Stimulated activated CD8-positive, alpha-beta memory T cell treated with anti-CD3 and anti-CD28 coated beads, Interleukin-2, amount 100 ng/mL, for 48 hours (primary cell): ENCODE results near the gene GRK1.

ENCODE experiments used
- DNase-seq, 2 donors: peaks; one replicate each; pipeline ENCODE4 v3.0.0-alpha.2; 2020; ENCODE audit warnings: low read depth in 2 of 2

The GRK1 gene

GRCh38 chr13:113632706-113633484, 34.1 kb upstream of the GRK1 start:
- no peak for DNase-seq

DNA sequence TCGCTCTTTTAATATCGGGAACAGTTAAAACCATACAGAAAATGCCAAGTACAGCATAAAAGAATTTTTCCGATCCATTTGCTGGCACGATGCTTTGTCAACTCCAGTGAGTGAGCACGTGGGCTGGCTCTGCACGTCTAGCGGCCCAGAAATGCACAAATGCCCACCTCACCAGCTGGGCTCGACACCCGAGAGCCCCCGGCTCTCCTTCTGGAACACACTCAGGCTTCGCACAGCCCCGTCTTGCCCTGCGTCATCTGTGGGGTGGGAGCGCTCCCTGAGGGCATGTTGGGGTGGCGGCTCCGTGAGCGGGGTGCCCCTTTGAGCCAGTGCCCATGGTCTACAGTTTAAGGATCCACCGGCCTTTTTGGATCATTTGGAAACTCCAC, 33.5 kb upstream of the GRK1 start:
- no peak for DNase-seq

DNA sequence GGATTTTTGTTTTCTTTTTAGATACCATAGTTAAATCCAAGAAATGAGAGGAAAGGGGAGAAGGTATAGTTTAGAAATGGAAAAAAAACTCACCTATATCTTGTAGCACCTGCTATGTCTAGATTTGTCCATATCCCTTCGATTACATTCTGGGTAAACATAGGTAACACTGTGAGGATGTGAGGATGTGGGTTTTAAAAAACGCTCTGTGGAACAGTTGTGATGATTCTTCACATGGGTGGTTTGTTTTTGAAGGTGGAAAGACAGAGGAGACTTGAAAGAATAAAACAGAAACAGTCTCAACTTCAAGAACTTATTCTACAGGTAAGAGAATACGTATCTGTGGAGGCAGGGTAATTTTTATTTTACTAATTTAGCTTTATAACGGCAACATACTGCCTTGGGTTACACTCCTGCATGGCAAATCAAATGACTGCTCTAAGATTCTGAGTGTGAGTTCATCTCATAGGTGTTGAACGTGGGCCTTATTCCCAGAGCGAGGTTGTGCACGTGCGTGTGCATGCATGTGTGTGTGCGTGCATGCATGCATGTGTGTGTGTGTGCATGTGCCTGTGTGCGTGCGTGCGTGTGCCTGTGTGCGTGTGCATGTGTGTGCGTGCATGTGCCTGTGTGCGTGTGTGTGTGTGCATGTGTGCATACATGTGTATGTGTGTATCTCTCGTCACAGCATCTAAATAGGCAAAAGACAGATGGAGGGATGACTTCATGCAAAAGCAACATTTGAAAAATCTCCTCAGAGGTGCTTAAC, 32.6 kb upstream of the GRK1 start:
- DNase-seq: no peak

DNA sequence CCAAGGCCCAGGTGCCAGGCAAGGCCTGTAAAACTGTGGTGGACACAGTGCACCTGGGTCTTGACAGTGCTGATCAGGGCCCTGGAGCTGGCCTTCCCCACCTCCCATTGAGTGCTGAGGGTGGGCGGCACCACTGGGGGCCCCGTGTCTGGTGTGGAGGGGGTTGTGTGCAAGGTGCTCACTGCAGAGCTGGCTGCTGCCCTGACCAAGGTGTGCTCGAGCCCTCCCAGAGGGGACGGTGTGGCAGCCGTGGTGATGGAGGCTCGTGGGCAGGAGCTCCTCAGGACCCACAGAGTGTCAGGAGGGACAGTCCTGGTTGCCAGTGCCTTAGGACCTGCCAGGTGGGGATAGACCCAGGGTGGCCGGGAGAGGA, 32.0 kb upstream of the GRK1 start:
- no peak for DNase-seq

DNA sequence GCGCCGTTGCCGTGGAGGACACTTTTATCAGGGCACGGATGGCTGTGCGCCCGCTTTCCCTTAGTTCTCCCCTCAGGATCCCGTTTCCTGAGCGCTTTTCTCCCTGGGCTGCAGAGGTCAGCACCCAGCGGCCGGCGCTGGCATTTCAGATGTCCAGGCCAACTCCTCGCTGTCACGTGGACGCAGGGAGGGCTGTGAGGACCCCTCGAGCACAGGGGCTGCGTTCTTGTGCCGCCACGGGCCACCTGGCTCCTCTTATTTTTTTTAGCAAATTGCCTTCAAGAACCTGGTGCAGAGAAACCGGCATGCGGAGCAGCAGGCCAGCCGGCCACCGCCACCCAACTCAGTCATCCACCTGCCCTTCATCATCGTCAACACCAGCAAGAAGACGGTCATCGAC, 31.3 kb upstream of the GRK1 start:
- DNase-seq: no peak

DNA sequence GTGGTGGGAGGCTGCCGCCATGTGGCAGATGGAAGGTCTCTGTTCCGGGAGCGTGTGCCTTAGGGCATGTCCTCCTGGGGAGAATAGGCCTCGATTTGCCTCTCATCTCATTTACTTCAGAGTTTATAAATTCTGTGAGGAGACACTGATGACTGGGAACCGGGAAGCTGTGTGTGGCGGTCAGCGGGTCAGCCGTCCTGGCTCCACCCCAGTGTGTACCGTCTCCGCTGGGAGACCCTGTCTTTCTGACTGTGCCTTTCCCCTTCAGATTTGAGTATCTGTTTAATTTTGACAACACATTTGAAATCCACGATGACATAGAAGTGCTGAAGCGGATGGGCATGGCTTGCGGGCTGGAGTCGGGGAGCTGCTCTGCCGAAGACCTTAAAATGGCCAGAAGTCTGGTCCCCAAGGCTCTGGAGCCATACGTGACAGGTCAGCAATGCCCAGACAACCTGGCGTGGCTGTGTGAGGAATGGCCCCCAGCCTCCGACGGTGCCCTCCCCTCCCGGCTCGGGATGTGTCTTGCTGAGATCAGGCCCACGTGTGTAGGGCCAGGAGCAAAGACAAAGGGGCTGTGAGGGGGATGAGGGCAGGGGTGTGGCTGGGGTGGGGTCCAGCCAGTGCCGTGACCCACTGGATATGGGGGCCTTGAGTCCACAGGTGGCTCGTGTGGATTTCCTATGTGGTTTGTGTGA, 30.6 kb upstream of the GRK1 start:
- no peak for DNase-seq

- no peak for DNase-seq
These were observed 29.5 kb upstream of the GRK1 start for GRCh38 chr13:113637262-113638160.

DNA sequence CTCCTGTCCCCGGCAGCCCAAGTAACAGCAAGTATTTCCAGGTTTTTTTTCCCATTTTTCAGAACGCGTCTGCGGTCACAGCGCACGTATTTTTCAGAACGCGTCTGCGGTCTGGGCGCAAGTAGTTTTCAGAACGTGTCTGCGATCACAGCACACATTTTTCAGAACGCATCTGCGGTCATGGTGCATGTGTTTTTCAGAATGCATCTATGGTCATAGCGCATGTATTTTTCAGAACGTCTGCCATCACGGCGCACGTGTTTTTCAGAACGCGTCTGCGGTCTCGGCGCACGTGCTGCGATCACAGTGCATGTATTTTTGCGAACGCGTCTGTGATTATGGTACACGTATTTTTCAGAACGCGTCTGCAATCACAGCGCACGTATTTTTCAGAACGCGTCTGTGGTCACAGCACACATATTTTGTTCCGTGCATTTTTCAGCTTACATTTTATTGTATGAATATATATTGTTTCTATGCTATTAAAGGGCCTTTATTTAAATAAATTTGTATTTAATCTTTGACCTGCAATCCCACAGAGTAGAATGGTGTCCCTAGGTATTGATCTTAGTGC, 28.8 kb upstream of the GRK1 start:
- no peak for DNase-seq

GRCh38 chr13:113638806-113639205, 28.2 kb upstream of the GRK1 start:
- no peak for DNase-seq

- DNase-seq: no peak
These were observed 27.3 kb upstream of the GRK1 start for GRCh38 chr13:113639616-113640262.

DNA sequence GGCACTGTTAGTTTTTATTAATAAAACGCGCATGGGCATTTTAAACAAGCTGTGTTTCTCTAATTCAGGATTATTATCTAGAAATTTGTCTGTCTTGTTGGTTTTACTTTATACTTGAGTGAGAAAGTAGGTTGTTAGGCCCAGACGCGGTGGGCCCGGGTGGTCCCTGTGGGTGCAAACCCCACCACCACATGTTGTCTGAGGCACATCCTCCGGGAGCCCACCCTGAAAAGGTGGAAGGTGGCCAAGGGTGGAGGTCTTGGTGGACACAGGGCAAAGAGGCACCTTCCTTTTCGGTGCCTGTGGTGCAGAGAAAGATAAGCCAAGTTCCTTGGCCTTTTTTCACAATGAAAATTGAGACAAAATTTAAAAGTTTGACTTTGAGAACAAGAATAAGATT, 25.6 kb upstream of the GRK1 start:
- DNase-seq: no peak

DNA sequence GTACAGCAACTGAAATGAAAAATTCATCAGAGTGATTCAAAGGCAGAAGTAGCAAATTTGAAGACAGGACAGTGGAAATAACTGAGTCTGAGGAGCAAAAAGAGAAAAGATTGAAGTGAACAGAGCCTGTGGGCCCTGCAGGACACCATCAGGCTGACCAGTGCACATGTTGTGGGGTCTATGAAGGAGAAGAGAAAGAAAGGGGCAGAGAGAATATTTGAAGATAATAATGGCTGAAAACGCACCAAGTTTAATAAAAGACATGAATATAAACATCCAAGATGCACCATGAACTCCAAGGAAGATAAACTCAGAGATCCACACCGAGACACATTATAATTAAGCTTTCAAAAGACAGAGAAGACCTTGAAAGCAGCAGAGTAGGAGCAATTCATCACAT, 24.5 kb upstream of the GRK1 start:
- no peak for DNase-seq

DNA sequence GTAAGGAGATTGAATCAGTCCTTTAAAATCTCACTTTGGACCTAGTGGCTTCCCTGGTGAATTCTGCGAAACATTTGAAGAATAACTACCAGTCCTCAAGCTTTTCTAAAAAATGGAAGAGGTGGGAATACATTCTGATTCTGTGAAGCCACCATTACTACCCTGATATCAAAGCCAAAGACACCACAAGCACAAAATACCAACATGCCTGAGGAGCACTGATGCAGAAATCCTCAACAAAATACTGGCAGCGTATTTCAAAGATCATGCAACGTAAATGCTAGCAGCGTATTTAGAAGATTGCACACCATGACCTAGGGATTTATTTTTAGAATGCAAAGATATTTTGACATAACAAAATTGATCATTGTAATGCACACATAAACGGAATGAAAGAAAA, 23.4 kb upstream of the GRK1 start:
- no peak for DNase-seq

GRCh38 chr13:113644800-113645199, 22.2 kb upstream of the GRK1 start:
- no peak for DNase-seq

GRCh38 chr13:113645329-113645728, 21.7 kb upstream of the GRK1 start:
- DNase-seq: no peak

DNA sequence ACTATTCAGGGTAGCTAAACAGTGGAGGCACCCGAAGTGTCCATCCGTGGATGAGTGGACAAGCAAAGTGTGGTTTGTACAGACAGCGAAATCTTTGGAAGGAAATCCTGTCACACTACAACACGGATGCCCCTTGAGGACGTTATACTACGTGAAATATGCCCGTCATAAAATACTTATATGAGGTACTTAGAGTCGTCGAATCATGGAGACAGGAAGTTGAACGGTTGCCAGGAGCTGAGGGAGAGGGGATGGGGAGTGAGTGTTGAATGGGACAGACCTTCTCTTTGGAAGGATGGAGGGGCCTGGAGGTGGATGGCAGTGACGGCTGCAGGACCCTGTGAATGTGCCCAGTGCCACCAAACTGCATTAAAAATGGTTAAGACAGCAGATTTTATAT, 20.6 kb upstream of the GRK1 start:
- no peak for DNase-seq

DNA sequence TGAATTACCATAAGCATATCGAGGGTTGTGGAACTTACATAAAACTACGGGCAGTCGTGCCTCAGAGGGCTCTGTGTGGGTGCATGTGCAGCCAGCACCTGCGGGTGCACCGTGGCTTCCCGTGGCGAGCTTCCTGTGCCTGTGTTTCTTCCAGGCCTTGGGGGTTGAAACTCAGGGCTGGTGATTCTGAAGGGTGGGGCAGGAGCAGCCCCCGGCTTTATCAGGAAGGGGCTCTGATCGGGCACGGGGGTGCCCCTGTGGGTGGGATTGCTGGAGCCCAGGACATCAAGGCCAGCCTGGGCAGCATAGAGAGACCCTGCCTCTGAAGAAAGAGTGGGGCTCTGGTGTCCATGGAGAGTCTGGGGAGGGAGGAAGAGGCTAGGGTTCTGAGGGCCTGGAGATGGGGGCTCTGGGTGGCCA, 20.1 kb upstream of the GRK1 start:
- no peak for DNase-seq

DNA sequence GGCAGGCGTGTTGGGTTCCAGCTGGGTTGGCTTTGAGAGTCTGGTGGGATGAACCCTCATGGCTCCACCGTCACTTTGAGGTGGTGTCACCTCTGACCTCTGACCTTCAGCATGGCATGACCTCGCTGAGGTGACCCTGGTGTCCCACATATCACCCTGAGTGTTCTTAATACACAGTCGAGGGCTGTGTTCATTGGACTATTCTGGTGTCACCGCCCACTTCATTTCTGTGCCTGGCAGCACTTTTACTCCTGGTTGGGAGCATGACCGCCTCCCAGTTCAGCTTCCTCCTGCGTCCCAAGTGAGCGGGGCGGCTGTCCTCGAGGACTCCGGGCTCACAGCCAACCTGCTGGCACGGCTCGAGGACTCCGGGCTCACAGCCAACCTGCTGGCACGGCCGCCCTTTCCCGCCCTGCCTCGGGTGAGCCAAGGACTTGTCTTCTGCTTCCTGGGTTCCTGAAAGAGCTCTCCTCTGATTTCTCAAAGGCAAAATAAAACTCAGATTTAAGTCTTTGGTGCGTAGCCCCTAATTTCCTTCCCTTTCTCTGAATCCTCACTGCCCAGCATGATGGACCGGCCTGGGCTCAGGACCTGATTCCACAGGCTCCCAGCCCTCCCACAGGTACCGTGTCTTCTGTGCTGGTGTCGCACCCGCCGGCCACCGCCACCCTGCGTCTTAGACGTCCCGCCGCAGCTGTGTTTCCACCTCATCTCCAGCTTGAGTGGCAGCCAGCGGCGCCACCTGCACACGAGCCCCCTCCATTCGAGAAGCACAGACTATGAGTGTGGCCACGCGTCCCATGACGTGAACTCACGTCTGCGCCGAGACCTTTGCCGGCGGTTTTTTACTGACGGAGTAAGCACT, 19.4 kb upstream of the GRK1 start:
- no peak for DNase-seq

DNA sequence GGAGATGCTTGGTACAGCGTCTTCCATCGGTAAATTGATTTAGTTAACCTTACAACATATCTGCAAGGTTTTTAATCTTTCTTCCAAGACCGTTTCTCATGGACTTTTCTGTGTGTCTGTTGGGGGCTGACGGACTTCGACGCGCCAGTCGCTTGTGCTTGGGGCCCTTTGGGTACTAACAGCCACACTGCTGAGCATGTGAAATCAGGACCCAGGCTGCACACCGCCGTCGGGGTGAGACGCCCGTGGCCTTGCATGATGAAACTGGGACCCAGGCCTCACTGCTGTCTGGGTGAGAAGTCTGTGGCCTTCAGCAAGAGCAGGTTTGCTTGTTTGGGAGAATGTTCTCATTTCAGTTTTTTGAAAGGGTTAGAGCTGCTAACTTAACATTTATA, 18.8 kb upstream of the GRK1 start:
- DNase-seq: no peak

- no peak for DNase-seq
These were observed 17.8 kb upstream of the GRK1 start for GRCh38 chr13:113649212-113649611.
